Panc1 (cell line): ENCODE data around the gene SLC34A1. TPM values are rescaled to one million over a fixed set of nuclear protein-coding genes. Genes with fewer than 3 reads are reported as not detected.
"Not testable (repeated sequence)": the region's sequence is repeated elsewhere in the genome, so short reads cannot be mapped to it uniquely, and the experiment has no call there.

ENCODE experiments used
- ATAC-seq: fragments of 200-7000 bp; cut with Tn5 transposase; 2 replicates; pipeline ENCODE4 v1.9.1; 2020; ENCODE audit warnings: mild to moderate bottlenecking, moderate library complexity
- BruUV-seq: library from RNA; stranded (reverse); fragments of 400-500 nt; replicated peaks from 2 replicates; lab custom pipeline; 2021; lab: Mats Ljungman, UMichigan
- CTCF ChIA-PET: fragments of 300-600 bp; sonication (Branson Sonifier 250); formaldehyde crosslinking; loops from one replicate; lab custom pipeline; 2022; ENCODE audit warnings: antibody characterized with exemption; lab: Charles Lee
- POLR2A ChIA-PET: fragments of 300-600 bp; sonication (Branson Sonifier 250); formaldehyde crosslinking; loops from one replicate; lab custom pipeline; 2022; ENCODE audit warnings: antibody characterized with exemption; lab: Charles Lee
- DNase-seq: peaks from one replicate; pipeline ENCODE4 v3.0.0-alpha.2; 2010; ENCODE audit warnings: low read depth, low spot score
- H3K27ac ChIP-seq: 2 replicates; pipeline ENCODE4 v1.5.1; 2011; ENCODE audit warnings: mild to moderate bottlenecking, low read length, inconsistent platforms
- H3K27me3 ChIP-seq: fragments of 200-500 bp; sonication (Bioruptor generic); 2 replicates; pipeline ENCODE4 v1.6.0; 2014; ENCODE audit warnings: low read length, inconsistent platforms; ENCODE audit not compliant: control insufficient read depth, insufficient read depth
- H3K36me3 ChIP-seq: fragments of 200-500 bp; sonication (Bioruptor generic); 2 replicates; pipeline ENCODE4 v1.5.1; 2014; ENCODE audit warnings: inconsistent platforms, mild to moderate bottlenecking, low read length, moderate library complexity; ENCODE audit not compliant: control insufficient read depth, insufficient read depth
- H3K4me1 ChIP-seq: 2 replicates; pipeline ENCODE4 v1.5.1; 2011; ENCODE audit warnings: inconsistent platforms, mild to moderate bottlenecking, low read length, moderate library complexity; ENCODE audit not compliant: control insufficient read depth, insufficient read depth
- H3K4me3 ChIP-seq, 2 experiments: 2 replicates each; pipeline ENCODE4 v1.5.1; 2011 to 2012; ENCODE audit warnings: low read depth in 2 of 2, low read length in 2 of 2, mild to moderate bottlenecking in 2 of 2, inconsistent platforms in 1 of 2, moderate library complexity in 1 of 2
- H3K9me3 ChIP-seq: fragments of 200-500 bp; sonication (Bioruptor generic); 2 replicates; pipeline ENCODE4 v1.5.1; 2014; ENCODE audit warnings: low read depth, mild to moderate bottlenecking, inconsistent platforms, low read length, moderate library complexity; ENCODE audit not compliant: control insufficient read depth, insufficient read depth
- POLR2AphosphoS5 ChIP-seq: IDR thresholded peaks from 2 replicates; pipeline ENCODE4 v1.6.1; 2012; ENCODE audit warnings: mild to moderate bottlenecking, low read depth, low read length, moderate library complexity
- SIN3A ChIP-seq: IDR thresholded peaks from 2 replicates; pipeline ENCODE4 v1.6.1; 2012; ENCODE audit warnings: low read depth, mild to moderate bottlenecking, low read length, moderate library complexity, borderline replicate concordance; ENCODE audit not compliant: insufficient read depth
- TCF7L2 ChIP-seq: IDR thresholded peaks from 2 replicates; pipeline ENCODE4 v1.6.1; 2011; ENCODE audit warnings: mild to moderate bottlenecking, low read depth, low read length, inconsistent platforms
- in situ Hi-C: cut with HindIII; loops from 2 replicates; pipeline ENCODE4 v1.10.0; 2016; ENCODE audit warnings: low sequenced_read_pairs, low pct_unique_long_range_greater_than_20kb
- intact Hi-C: fragments of 100-400 bp; cut with micrococcal nuclease; formaldehyde crosslinking; loops from one replicate; pipeline ENCODE4 v1.10.0; 2022; ENCODE audit not compliant: unreplicated experiment
- total RNA-seq: library from RNA; stranded (reverse); gene quantifications from one replicate; pipeline ENCODE4 v1.2.1, GENCODE V29; 2021; ENCODE audit not compliant: unreplicated experiment
- TF ChIP-seq, protein P1 (sequence below), 2 experiments: IDR thresholded peaks; 2 replicates each; pipeline ENCODE4 v1.6.1; 2011 to 2012; ENCODE audit warnings: low read depth in 2 of 2, control low read depth in 1 of 2, low read length in 1 of 2, mild to moderate bottlenecking in 1 of 2, moderate library complexity in 1 of 2; ENCODE audit not compliant: insufficient read depth in 1 of 2
- TF ChIP-seq, protein P2 (sequence below): fragments of 450-650 bp; IDR thresholded peaks from 2 replicates; pipeline ENCODE4 v1.5.1; 2017; ENCODE audit warnings: mild to moderate bottlenecking

Gene SLC34A1
- total RNA-seq, 1 experiment from 2014 or later = not detected

DNA sequence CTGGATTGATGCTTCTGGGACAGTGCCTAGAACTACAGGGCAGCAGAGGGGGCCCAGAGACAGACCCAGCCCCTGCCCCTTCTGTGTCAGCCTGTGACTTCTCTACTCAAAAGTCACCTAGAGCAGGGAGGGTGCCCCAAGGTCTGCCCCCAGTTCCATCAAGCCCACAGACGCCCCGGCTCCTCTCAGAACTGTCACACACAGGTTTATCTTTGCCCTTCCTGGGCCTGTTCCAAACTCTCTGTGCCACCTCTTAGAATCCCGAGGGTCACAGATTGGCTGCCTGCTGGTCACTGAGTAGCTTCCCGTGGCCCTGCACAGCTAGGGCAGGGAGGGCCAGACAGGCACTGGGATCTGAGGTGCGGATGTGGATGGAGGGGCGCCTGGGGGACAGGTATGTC lies 24.8 kb upstream of the SLC34A1 start:
- Histone ChIP-seq H3K4me1 (peaks cover 12% of the 10 kb centered on the region), H3K9me3 (no peaks in the 10 kb centered on the region), H3K36me3 (no peaks in the 10 kb centered on the region), H3K4me3 (no peak overlapping the region), H3K27me3 (no peaks in the 10 kb centered on the region), H3K27ac (no peak overlapping the region)
- DNase-seq = no peak
- intact Hi-C loops (no loop called here), in situ Hi-C loops (no loop called here)
- no TSS peak for BruUV-seq
- ChIA-PET CTCF (no interaction called here), POLR2A (no interaction called here)
- ATAC-seq = no peak
- TF ChIP-seq SIN3A (no peak), TCF7L2 (no peak), POLR2AphosphoS5 (no peak)
- TF ChIP-seq, protein P1, sequence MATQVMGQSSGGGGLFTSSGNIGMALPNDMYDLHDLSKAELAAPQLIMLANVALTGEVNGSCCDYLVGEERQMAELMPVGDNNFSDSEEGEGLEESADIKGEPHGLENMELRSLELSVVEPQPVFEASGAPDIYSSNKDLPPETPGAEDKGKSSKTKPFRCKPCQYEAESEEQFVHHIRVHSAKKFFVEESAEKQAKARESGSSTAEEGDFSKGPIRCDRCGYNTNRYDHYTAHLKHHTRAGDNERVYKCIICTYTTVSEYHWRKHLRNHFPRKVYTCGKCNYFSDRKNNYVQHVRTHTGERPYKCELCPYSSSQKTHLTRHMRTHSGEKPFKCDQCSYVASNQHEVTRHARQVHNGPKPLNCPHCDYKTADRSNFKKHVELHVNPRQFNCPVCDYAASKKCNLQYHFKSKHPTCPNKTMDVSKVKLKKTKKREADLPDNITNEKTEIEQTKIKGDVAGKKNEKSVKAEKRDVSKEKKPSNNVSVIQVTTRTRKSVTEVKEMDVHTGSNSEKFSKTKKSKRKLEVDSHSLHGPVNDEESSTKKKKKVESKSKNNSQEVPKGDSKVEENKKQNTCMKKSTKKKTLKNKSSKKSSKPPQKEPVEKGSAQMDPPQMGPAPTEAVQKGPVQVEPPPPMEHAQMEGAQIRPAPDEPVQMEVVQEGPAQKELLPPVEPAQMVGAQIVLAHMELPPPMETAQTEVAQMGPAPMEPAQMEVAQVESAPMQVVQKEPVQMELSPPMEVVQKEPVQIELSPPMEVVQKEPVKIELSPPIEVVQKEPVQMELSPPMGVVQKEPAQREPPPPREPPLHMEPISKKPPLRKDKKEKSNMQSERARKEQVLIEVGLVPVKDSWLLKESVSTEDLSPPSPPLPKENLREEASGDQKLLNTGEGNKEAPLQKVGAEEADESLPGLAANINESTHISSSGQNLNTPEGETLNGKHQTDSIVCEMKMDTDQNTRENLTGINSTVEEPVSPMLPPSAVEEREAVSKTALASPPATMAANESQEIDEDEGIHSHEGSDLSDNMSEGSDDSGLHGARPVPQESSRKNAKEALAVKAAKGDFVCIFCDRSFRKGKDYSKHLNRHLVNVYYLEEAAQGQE (IDR thresholded peaks at IDR 0.05; ENCODE audit: insufficient read depth in 1 of 2, low read depth in 2 of 2, low read length in 1 of 2) = no peak
- TF ChIP-seq, protein P2, sequence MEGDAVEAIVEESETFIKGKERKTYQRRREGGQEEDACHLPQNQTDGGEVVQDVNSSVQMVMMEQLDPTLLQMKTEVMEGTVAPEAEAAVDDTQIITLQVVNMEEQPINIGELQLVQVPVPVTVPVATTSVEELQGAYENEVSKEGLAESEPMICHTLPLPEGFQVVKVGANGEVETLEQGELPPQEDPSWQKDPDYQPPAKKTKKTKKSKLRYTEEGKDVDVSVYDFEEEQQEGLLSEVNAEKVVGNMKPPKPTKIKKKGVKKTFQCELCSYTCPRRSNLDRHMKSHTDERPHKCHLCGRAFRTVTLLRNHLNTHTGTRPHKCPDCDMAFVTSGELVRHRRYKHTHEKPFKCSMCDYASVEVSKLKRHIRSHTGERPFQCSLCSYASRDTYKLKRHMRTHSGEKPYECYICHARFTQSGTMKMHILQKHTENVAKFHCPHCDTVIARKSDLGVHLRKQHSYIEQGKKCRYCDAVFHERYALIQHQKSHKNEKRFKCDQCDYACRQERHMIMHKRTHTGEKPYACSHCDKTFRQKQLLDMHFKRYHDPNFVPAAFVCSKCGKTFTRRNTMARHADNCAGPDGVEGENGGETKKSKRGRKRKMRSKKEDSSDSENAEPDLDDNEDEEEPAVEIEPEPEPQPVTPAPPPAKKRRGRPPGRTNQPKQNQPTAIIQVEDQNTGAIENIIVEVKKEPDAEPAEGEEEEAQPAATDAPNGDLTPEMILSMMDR = no peak

DNA sequence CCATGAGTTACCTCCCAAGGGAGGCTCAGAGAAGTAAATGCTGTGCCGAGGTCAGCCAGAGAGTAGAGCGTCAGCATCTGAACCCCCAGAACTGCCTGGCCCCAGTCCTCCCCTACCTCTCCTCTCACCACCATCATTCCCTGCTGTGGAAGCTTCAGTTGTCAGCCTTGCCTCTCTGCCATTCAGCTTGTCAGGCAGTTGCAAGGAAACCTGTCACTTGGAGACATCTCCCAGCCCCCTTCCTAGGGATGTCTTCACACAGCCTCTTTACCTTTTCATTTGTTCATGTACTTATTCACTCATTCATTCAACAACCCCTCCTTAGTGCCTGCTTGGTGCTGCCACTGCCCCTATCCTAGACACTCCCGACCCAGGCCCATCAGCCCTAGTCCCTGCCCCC lies 24.4 kb upstream of the SLC34A1 start:
- CTCF ChIA-PET = no interaction called here
- in situ Hi-C loops (no loop called here), intact Hi-C loops (no loop called here)
- no peak for DNase-seq
- ATAC-seq = no peak
- H3K27me3 ChIP-seq = no peaks in the 10 kb centered on the region
- TF ChIP-seq SIN3A (no peak), POLR2AphosphoS5 (no peak), TCF7L2 (no peak)
- TF ChIP-seq, protein P2 = no peak
- TF ChIP-seq, protein P1 (IDR thresholded peaks at IDR 0.05; ENCODE audit: insufficient read depth in 1 of 2, low read depth in 2 of 2, low read length in 1 of 2) = no peak
- POLR2A ChIA-PET = no interaction called here
- no TSS peak for BruUV-seq
- no peaks in the 10 kb centered on the region for H3K9me3 ChIP-seq
- no peak overlapping the region for H3K4me3 ChIP-seq
- H3K27ac ChIP-seq = no peak overlapping the region
- no peaks in the 10 kb centered on the region for H3K36me3 ChIP-seq
- peaks cover 13% of the 10 kb centered on the region for H3K4me1 ChIP-seq

DNA sequence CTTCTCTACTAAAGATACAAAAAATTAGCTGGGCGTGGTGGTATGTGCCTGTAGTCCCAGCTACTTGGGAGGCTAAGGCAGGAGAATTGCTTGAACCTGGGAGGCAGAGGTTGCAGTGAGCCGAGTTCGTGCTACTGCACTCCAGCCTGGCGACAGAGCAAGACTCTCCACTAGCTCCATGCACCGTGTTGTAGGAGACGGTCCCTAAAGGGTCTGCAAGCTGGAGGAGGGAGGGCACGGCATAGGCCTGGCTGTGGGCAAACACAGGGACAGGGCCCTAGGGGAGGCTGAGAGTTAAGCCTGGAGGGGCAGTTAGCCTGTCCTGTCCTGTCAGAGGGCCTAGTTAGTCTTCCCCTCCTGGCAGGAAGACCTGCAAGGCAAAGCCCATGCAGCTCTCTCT lies 23.5 kb upstream of the SLC34A1 start:
- H3K4me3 ChIP-seq, in situ Hi-C loops, ATAC-seq, intact Hi-C loops, H3K27ac ChIP-seq, H3K36me3 ChIP-seq, DNase-seq, H3K27me3 ChIP-seq, BruUV-seq, H3K9me3 ChIP-seq: not testable (repeated sequence)
- ChIA-PET CTCF (interaction anchor here (0.8 kb wide), 1 partner anchor 10 kb away, joined by 5 read pairs; no protein-coding TSS in a partner anchor), POLR2A (interaction anchor here (0.5 to 1.4 kb wide), 4 partner anchors 9 to 64 kb away, joined by 4 to 6 read pairs (median 5); no protein-coding TSS in a partner anchor)
- peaks cover 13% of the 10 kb centered on the region for H3K4me1 ChIP-seq
